HEK293 (cell line): Measurements from ENCODE around the gene UCHL3.

ENCODE experiments used
- KLF7 ChIP-seq: fragments of 450-650 bp; formaldehyde crosslinking; IDR thresholded peaks from 2 replicates; pipeline ENCODE4 v1.5.1; 2016; ENCODE audit warnings: missing biosample characterization, missing genetic modification characterization, borderline replicate concordance
- ZFP3 ChIP-seq: fragments of 450-650 bp; formaldehyde crosslinking; IDR thresholded peaks from 2 replicates; pipeline ENCODE4 v1.5.1; 2016; ENCODE audit warnings: low read depth, missing biosample characterization, missing genetic modification characterization
- ZNF114 ChIP-seq: fragments of 450-650 bp; formaldehyde crosslinking; IDR thresholded peaks from 2 replicates; pipeline ENCODE4 v1.5.0; 2017; ENCODE audit warnings: missing biosample characterization, missing genetic modification characterization
- ZNF133 ChIP-seq: fragments of 450-650 bp; formaldehyde crosslinking; IDR thresholded peaks from 2 replicates; pipeline ENCODE4 v1.5.1; 2016; ENCODE audit warnings: missing biosample characterization, missing genetic modification characterization
- ZNF19 ChIP-seq: fragments of 450-650 bp; formaldehyde crosslinking; IDR thresholded peaks from 2 replicates; pipeline ENCODE4; 2016; ENCODE audit warnings: missing biosample characterization, missing genetic modification characterization, low read depth
- ZNF274 ChIP-seq, 2 experiments: fragments of 200-500 bp in 1 of 2; fragments of 450-650 bp in 1 of 2; sonication (Bioruptor generic) in 1 of 2; formaldehyde crosslinking in 1 of 2; IDR thresholded peaks; 2 replicates each; pipeline versions ENCODE4 v1.5.1 to v1.6.1; 2014 to 2016; ENCODE audit warnings: borderline replicate concordance in 1 of 2, inconsistent platforms in 1 of 2, low read length in 1 of 2, missing biosample characterization in 1 of 2, missing genetic modification characterization in 1 of 2
- ZNF37A ChIP-seq: fragments of 450-650 bp; IDR thresholded peaks from 2 replicates; pipeline ENCODE4 v1.5.1; 2018; ENCODE audit warnings: missing biosample characterization, missing genetic modification characterization
- ZNF501 ChIP-seq: fragments of 450-650 bp; formaldehyde crosslinking; IDR thresholded peaks from 2 replicates; pipeline ENCODE4 v1.5.1; 2016; ENCODE audit warnings: missing biosample characterization, missing genetic modification characterization
- TF ChIP-seq, protein P1 (sequence below): fragments of 450-650 bp; IDR thresholded peaks from 2 replicates; pipeline ENCODE4 v1.5.1; 2018; ENCODE audit warnings: missing biosample characterization, missing genetic modification characterization
- TF ChIP-seq, protein P2 (sequence below): fragments of 450-650 bp; formaldehyde crosslinking; IDR thresholded peaks from 2 replicates; pipeline ENCODE4 v1.5.1; 2016; ENCODE audit warnings: missing biosample characterization, missing genetic modification characterization

DNA sequence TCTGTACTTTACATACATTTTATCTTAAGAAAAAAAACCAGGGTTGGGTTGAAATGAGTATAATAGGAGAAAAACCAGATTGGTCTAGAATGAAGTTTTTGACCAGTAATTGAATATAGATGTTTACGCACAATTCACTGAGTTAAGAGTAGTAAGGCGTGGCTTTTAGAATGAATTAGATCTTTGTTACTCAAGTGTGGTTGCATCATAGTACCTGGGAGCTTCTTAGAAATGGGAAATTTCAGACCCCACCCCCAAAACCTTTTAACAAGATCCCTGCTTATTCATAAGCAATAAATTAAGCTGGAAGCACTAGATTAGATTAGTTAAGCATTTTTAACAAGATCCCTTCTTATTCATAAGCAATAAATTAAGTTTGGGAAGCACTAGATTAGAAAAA is 57.9 kb downstream of the UCHL3 start:
- TF ChIP-seq ZNF274 (IDR thresholded peaks at IDR 0.05; ENCODE audit: low read length) (no peak), ZNF274 (tag by site-specific recombination; IDR thresholded peaks at IDR 0.05; ENCODE audit: borderline replicate concordance) (no peak), ZFP3 (tag by site-specific recombination) (no peak), ZNF501 (no peak), ZNF37A (tag by site-specific recombination) (no peak), ZNF114 (tag by site-specific recombination) (no peak), ZNF133 (tag by site-specific recombination) (no peak), KLF7 (tag by site-specific recombination) (no peak), ZNF19 (tag by site-specific recombination) (no peak)
- TF ChIP-seq, protein P1, sequence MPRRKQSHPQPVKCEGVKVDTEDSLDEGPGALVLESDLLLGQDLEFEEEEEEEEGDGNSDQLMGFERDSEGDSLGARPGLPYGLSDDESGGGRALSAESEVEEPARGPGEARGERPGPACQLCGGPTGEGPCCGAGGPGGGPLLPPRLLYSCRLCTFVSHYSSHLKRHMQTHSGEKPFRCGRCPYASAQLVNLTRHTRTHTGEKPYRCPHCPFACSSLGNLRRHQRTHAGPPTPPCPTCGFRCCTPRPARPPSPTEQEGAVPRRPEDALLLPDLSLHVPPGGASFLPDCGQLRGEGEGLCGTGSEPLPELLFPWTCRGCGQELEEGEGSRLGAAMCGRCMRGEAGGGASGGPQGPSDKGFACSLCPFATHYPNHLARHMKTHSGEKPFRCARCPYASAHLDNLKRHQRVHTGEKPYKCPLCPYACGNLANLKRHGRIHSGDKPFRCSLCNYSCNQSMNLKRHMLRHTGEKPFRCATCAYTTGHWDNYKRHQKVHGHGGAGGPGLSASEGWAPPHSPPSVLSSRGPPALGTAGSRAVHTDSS (tag by site-specific recombination) = no peak
- TF ChIP-seq, protein P2, sequence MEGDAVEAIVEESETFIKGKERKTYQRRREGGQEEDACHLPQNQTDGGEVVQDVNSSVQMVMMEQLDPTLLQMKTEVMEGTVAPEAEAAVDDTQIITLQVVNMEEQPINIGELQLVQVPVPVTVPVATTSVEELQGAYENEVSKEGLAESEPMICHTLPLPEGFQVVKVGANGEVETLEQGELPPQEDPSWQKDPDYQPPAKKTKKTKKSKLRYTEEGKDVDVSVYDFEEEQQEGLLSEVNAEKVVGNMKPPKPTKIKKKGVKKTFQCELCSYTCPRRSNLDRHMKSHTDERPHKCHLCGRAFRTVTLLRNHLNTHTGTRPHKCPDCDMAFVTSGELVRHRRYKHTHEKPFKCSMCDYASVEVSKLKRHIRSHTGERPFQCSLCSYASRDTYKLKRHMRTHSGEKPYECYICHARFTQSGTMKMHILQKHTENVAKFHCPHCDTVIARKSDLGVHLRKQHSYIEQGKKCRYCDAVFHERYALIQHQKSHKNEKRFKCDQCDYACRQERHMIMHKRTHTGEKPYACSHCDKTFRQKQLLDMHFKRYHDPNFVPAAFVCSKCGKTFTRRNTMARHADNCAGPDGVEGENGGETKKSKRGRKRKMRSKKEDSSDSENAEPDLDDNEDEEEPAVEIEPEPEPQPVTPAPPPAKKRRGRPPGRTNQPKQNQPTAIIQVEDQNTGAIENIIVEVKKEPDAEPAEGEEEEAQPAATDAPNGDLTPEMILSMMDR (tag by site-specific recombination) = no peak
